ENCODE results near the gene TYROBP.
"Not testable (repeated sequence)": the region's sequence is repeated elsewhere in the genome, so short reads cannot be mapped to it uniquely, and the experiment has no call there.

Gene TYROBP

GRCh38 chr19:35931161-35931873 lies 23.2 kb upstream of the TYROBP start:
- DNase-seq, result peak; percentile 100

DNA sequence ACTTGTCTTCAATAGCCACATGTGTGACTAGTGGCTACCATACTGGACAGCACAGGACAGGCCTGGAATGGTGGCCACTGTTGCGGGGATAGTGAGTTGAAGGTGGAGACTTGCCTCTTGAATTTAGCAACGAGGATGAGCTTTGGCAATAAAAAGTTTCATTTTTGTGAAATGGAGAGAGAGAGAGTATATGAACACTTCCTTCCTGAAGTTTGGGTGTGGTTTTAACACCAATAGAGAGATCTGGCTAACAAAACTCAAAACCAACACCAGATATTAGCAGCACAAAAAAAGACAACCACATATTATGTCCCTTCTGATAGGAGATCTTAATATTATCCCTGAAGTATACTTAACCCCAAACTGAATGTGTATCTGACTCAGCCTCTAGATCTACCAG lies 21.8 kb upstream of the TYROBP start:
- DNase-seq, result no peak

- no peak for DNase-seq
These were observed 20.4 kb upstream of the TYROBP start for GRCh38 chr19:35928507-35928906.

DNA sequence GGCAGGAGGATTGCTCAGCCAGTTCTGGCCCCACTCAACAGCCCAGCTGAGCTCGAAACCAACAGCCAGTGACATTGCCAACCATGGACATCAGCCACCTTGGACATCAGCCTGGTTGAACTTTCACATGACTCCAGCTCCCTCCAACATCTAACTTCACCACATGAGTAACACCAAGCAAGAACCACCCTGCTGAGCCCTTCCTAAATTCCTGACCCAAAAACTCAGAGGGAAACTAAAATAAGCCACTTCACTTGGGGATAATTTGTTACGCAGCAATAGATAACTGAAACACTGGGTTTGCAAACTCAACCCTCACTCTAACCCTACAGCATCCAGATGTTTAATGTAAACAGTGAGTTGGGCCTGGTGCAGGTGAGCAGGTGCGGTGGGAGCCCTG lies 17.4 kb upstream of the TYROBP start:
- no peak for DNase-seq

DNA sequence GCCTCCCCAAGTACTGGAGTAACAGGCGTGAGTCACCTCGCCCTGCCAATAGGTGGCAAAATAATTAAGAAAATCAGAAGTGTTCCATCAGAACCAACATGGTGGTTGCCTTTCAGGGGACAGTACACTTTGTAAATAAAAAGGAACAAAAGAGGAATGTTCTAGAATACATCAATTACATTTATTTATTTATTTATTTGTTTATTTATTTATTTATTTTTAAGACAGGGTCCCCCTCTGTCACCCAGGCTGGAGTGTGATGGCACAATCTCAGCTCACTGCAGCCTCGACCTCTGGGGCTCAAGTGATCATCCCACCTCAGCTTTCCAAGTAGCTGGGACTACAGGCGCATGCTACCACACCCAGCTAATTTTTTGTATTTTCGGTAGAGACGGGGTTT lies 12.9 kb upstream of the TYROBP start:
- no peak for DNase-seq

- no peak for DNase-seq
These were observed 11.2 kb upstream of the TYROBP start for GRCh38 chr19:35919306-35919705.

- no peak for DNase-seq
These were observed 7.3 kb upstream of the TYROBP start for GRCh38 chr19:35915443-35915842.

GRCh38 chr19:35913589-35913988 lies 5.5 kb upstream of the TYROBP start:
- no peak for DNase-seq

DNA sequence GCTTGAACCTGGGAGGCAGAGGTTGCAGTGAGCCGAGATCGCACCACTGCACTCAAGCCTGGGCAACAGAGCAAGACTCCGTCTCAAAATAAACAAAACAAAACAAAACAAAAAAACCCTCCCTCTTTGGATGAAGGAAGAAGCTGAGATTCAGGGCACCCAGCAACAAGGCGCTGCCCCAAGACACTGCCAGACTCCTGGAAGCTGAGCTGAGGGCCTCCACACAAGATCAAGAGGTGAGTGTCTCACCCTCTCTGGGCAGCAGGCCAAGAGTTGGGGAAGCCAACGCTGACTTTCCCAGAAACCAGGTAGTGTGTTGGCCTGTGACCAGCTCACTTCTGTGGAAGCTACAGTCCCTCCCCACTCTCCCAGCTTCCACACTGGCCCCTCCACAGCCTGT lies 3.7 kb upstream of the TYROBP start:
- DNase-seq, result peak; percentile 35

GRCh38 chr19:35911173-35911572 lies 3.1 kb upstream of the TYROBP start:
- DNase-seq, result no peak

DNA sequence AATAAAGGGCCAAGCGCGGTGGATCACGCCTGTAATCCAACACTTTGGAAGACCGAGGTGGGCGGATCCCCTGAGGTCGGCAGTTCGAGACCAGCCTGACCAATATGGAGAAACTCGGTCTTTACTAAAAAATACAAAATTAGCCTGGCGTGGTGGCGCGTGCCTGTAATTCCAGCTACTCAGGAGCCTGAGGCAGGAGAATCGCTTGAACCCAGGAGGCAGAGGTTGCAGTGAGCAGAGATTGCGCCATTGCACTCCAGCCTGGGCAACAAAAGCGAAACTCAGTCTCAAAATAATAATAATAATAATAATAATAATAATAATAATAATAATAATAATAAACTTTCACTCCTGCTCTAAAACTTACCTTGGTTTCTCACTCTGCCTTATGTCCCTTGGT lies 2.3 kb upstream of the TYROBP start:
- DNase-seq, result not testable (repeated sequence)

DNA sequence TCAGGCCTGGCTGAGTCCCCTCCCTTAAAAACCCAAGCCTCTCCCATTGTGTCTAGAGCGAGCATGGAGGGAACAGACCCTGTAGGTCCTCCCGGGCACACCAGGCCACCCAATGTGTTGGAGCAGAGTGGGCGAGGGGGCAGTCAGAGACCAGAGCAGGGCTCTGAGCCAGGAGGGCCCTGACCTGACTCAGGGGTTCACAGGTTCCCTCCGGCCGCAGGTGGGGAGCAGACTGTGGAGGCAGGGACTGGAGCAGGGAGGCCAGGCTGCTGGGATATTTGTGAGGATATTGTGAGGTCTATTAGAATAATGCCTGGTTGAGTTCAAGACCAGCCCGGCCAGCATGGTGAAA lies 1.6 kb upstream of the TYROBP start:
- no peak for DNase-seq

- DNase-seq, result no peak
These were observed 1.0 kb upstream of the TYROBP start for GRCh38 chr19:35908973-35909683.

- no peak for DNase-seq
These were observed 734 bp downstream of the TYROBP start for GRCh38 chr19:35907377-35907745.

GRCh38 chr19:35905178-35905727 lies 2.8 kb downstream of the TYROBP start:
- no peak for DNase-seq

DNA sequence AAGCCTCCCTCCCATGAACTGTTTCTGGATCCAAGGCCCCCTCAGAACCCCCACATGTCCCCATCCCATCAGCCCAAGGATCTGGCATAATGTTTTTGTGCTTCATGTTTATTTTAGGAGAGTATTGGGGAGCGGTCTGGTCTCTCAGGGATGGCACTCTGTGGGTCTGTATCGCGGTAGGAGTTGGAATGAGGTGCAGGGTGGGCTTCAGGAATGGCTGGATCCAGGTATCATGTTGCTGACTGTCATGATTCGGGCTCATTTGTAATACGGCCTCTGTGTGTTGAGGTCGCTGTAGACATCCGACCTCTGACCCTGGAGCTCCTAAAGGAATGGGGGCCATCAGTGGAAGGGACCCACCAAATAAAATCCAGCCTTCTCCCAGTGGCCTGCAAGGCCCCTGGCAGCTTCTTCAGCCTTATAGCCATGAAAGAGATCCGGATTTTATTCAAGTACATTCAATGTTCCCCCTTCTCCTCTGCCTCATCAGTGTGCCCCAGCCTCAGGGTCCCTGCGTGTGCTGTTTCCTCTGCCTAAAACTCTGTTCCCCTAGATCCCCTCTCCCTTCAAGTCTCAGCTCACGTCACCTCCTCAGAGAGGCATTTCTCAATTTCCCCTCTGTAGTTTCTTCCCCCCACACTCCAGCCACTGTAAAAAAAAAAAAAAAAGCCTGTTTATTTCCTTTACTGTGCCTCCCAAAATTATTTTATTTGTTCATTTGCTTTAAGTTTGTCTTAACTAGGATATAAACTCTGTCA lies 3.6 kb downstream of the TYROBP start:
- DNase-seq, result no peak

DNA sequence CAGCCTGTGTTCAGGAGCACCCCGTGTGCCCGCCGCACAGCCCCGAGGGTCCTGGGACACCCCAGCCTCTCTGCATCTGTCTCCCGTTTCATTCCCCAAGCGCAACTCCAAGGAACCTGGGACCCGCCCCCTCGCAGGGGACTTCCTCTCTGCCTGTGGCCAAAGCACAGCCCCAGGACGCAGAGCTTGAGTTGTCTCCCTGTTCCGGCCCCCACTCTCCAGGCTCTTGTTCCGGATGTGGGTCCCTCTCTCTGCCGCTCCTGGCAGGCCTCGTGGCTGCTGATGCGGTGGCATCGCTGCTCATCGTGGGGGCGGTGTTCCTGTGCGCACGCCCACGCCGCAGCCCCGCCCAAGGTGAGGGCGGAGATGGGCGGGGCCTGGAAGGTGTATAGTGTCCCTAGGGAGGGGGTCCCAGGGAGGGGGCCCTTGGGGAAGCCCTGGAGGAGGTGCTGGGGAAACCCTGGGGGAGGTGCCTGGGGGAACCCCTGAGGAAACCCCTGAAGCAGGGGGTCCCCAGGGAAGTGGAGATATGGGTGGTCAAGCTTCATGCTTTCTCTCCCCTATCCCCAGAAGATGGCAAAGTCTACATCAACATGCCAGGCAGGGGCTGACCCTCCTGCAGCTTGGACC lies 4.4 kb downstream of the TYROBP start:
- peak; percentile 87 for DNase-seq

DNA sequence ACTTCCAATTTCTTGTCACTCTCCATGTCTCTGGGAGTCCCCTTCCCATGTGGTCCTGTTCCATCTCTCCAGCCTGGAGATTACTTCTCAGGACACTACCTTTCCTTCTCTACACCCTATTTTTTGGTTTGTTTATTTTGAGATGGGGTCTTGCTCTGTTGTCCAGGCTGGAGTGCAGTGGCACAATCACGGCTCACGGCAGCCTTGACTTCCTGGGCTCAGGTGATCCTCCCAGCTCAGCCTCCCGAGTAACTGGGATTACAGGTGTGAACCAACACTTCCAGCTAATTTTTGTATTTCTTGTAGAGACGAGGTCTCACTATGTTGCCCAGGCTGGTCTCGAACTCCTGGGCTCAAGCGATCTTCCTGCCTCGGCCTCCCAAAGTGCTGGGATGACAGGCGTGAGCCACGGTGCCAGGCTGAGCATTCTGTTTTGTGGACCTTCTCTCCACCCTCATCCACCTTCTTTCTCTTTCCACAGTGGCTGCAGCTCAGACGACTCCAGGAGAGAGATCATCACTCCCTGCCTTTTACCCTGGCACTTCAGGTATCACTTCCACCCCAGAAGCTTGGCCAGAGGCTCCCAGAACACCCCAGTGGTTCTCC lies 5.1 kb downstream of the TYROBP start:
- no peak for DNase-seq

GRCh38 chr19:35901854-35902661 lies 6.0 kb downstream of the TYROBP start, which contains the start of gene HCST:
Gene HCST, plus strand, starts transcription at chr19:35902529. Its CDS starts 65 bp downstream, at chr19:35902594.
- DNase-seq, result no peak

GRCh38 chr19:35901055-35901644 lies 6.9 kb downstream of the TYROBP start:
- no peak for DNase-seq

GRCh38 chr19:35899547-35900214 lies 8.4 kb downstream of the TYROBP start:
- DNase-seq, result peak; percentile 87

All from stimulated activated CD4-positive, alpha-beta T cell treated with anti-CD3 and anti-CD28 coated beads, Interleukin-1b, Interleukin-23, amount 100 ng/mL, for 48 hours (primary cell).